GM18505 (cell line): ENCODE data around the gene MAP1LC3B.

Experiments
- ATAC-seq: cut with Tn5 transposase; IDR thresholded peaks from one replicate; pipeline ENCODE4 v1.9.1; 2021; ENCODE audit not compliant: unreplicated experiment
- POLR2A ChIP-seq: IDR thresholded peaks from 4 replicates; pipeline ENCODE4 v1.6.1; 2011; ENCODE audit warnings: borderline replicate concordance; ENCODE audit not compliant: insufficient read depth, insufficient read length; ENCODE audit errors: extremely low read depth

MAP1LC3B gene

DNA sequence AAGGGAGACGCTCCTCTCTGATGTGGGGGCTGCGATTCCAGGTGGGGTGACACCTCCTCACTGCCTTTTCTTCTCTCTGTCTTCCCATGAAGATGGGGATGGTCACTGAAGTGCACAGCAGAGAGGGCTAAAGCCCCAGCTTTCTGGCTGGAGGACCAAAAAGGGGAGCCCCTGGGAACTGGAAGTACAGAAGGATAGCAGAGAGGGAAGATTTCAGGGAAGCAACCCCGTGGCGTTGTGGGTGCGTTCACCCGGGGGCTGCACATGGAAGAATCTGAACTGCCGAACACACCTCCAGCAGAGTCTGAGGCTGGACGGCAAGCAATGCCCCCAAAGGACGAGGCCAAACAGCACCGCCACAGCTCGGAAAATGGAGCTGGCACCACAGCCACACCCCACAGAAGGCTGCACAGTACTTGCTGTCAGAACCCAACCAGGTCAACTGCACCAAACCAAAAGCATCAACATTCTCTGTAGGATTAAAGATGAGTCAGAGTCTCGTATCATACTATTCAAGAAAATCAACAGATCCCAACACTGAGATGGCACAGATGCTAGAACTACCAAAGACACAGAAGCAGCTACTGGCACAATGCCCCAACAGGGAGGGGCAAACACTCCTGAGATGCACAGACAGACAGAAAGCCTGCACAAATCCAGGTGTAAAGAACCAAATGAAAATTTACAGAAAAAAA lies 49.9 kb downstream of the MAP1LC3B start:
- TF ChIP-seq POLR2A: no peak
- no peak for ATAC-seq

DNA sequence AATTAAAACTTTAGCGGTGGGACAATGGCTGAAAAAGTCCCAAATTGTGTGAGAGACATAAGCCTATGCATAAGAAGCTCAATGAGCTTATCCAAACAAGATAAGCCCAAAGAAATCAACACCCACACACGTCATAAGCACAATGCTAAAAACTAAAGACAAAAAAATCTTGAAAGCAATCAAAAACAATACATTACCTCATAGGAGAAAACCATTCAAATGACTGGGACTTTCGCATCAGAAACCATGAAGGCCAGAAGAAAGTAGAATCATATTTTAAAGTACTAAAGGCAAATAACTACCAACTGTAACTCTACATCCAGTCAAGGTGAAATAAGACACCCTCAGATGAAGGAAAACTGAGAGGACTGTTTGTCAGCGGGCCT lies 50.4 kb downstream of the MAP1LC3B start:
- no peak for ATAC-seq
- no peak for TF ChIP-seq POLR2A

DNA sequence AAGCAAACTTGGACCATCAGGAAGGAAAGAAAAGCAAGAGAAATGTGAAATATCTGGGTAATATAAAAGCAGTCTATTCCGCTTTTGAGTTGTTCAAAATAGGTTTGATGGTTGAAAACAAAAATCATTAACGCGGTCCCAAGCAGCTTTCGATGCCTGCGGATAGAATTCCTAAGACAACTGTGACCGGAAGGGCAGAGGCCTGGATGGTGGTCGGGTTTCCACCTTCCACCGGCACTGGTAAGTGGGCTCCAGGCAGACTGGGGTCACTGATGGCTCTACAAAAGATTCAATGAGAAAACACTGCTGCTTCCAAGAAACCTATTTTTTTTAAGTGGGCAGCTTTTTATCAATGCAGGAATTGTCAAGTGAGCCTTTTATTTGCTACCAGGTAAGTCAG lies 50.9 kb downstream of the MAP1LC3B start:
- TF ChIP-seq POLR2A: no peak
- no peak for ATAC-seq

DNA sequence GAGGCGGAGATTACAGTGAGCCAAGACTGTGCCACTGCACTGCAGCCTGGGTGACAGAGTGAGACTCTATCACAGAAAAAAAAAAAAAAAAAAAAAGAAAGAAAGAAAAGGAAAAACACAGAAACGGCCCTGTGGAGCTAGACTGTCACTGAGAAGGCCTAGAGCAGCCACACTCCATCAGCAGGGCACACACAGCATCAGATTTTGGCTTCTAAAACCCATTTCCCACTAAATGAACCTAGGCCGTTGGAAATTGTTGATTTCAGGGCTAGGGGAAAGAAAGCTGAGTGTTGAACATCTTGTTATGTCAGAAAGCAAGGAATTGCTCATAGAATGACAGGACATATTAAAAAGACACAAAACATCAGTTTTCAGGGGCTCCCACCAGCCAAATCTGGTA lies 51.8 kb downstream of the MAP1LC3B start:
- no peak for ATAC-seq
- TF ChIP-seq POLR2A: no peak

DNA sequence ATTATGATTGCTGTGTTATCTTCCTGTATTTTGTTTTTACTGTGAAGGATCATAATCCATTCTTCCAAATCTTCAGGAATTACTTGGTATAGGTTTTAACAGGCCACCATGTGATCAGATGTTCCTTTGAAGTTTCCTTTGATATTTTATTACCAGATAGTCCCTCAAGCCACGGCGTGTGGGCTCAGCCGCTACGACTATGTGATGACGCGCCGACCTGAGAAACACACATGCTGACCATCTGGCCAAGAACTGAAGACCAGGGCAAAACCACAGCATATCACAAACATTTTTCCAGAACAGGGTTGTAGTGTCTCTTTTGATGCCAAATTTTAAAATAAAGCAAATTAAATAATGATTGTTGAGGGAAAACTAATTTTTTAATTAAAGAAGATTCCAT lies 53.4 kb downstream of the MAP1LC3B start:
- no peak for ATAC-seq

DNA sequence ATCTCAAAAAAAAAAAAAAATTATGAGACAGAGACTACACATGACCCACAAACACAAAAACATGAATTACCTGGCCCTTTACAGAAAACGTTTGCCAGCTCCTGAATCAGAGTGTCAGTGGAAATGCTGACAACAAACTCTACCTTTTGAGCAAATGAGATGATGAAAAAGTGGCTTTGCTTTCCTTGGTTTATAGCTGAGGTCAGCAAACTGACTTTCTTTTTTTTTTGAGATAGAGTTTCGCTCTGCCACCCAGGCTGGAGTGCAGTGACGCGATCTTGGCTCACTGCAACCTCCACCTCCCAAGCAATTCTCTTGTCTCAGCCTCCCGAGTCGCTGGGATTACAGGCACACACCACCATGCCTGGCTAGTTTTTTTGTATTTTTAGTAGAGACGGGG lies 54.3 kb downstream of the MAP1LC3B start:
- no peak for TF ChIP-seq POLR2A
- ATAC-seq: no peak

More for the DNA sequence above, 53.4 kb downstream of the MAP1LC3B start:
- no peak for TF ChIP-seq POLR2A

DNA sequence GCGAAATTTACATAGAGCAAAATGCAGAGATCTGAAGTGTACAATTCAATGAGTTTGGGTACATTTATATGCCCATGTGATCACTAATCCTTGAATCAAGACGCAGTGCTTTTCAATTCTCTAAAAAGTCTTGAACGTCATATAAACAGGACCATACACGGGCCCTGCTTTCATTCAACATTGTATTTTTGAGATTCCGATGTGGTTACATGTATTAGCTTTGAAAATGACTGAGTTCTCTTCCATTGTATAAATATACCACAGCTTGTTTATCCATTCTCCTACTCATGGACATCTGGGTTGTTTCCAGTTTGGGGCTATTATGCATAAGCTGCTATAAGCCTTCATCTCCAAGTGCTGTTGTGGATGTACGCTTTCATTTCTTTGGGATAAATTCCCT lies 55.2 kb downstream of the MAP1LC3B start:
- TF ChIP-seq POLR2A: no peak
- ATAC-seq: no peak

DNA sequence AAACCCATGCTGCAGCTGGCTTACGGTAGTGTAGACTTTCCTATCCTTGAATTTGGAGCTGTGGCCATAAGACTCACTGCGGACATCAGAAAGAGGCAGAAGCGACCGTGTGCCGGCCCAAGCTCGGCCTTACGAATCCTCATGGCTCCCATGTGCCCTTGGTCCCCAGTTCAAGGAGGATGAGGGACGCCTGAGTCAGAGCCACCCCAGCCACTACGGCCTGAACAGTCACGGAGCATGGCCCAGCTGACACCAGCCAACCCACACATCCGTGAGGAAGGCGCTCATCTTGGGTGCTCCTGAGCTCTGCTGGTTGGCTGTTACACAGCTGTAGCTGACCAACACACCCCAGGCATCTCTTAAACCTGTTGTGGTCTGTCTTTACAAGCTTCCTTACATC lies 56.7 kb downstream of the MAP1LC3B start:
- no peak for ATAC-seq
- no peak for TF ChIP-seq POLR2A

DNA sequence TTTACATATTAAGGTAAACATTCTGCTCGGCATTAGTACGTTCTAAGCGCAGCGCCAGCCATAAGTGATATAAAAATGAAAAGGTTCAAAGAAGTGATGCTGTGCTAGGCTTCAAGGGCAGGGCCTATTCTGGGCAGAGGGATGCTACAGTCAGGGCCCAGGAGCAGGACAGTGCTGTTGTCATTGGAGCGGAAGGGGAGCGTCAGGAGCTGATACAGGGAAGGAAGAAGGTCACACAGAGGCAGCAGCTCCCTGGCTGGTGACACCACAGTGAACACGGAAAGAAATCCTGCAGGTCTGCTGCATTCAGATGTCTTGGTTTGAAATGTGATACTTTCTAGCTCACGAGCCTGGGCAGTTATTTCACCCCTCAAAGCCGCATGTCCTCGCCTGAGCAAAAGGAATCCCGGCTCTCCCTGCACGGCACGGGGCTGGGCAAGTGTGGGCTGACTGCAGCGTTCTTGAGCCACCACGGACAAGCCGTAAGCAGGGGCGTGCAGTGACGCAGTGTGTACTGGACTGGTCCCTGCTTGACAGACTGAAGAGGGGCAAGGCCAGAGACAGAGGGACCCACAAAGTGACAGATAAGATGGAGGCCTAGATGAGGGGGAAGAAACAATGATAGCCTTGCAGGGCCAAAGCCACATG lies 59.6 kb downstream of the MAP1LC3B start:
- TF ChIP-seq POLR2A: no peak
- ATAC-seq: no peak

DNA sequence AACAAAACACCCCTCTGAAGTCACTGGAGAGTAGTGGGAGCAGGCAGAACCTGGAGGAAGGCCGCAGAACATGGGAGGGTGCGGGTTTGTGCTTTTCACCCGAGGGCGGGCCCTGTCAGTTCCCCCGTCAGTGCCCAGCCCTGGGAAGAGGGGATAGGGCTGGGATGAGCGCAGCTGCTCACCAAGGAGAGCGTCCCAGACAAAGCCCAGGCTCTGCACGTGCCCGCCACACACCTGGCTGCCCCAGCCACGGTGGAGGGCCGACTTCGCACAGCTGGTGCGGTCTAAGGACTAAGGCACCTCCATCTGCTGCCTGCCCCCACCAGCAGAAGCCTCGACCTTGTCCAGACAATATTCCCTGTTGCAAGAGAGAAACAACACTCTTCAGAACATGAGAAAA lies 61.2 kb downstream of the MAP1LC3B start:
- no peak for TF ChIP-seq POLR2A
- no peak for ATAC-seq
